MM.1S (cell line): ENCODE measurements around the gene MPRIP.

Source experiments
- DNase-seq: peaks from one replicate; pipeline ENCODE4 v3.0.0-alpha.2; 2015
- H2AFZ ChIP-seq: fragments of 300-600 bp; sonication (generic); 2 replicates; pipeline ENCODE4 v1.6.0; 2016; ENCODE audit warnings: antibody characterized with exemption, low read length
- H3F3A ChIP-seq: fragments of 300-600 bp; sonication (generic); 2 replicates; pipeline ENCODE4 v1.6.1; 2016; ENCODE audit warnings: mild to moderate bottlenecking, antibody characterized with exemption, low read length, moderate library complexity, mixed read lengths; ENCODE audit not compliant: insufficient read depth
- H3K27ac ChIP-seq: fragments of 300-600 bp; sonication (generic); 2 replicates; pipeline ENCODE4 v1.5.1; 2016; ENCODE audit warnings: mild to moderate bottlenecking, low read length
- H3K27me3 ChIP-seq: fragments of 300-600 bp; sonication (generic); replicated peaks from 2 replicates; pipeline ENCODE4 v1.6.0; 2016; ENCODE audit warnings: low read length; ENCODE audit not compliant: insufficient read depth
- H3K36me3 ChIP-seq: fragments of 300-600 bp; sonication (generic); replicated peaks from 2 replicates; pipeline ENCODE4 v1.6.1; 2016; ENCODE audit warnings: mild to moderate bottlenecking, low read length, mixed read lengths; ENCODE audit not compliant: insufficient read depth
- H3K4me1 ChIP-seq: fragments of 300-600 bp; sonication (generic); 2 replicates; pipeline ENCODE4 v1.6.1; 2016; ENCODE audit warnings: low read length, mixed read lengths
- H3K4me2 ChIP-seq: fragments of 300-600 bp; sonication (generic); 2 replicates; pipeline ENCODE4 v1.6.0; 2016; ENCODE audit warnings: low read depth, low read length
- H3K4me3 ChIP-seq: fragments of 300-600 bp; sonication (generic); 2 replicates; pipeline ENCODE4 v1.5.1; 2016; ENCODE audit warnings: low read length, mixed read lengths
- H3K79me2 ChIP-seq: fragments of 300-600 bp; sonication (generic); 2 replicates; pipeline ENCODE4 v1.6.1; 2016; ENCODE audit warnings: mixed run types, low read length, mixed read lengths
- H3K9ac ChIP-seq: fragments of 300-600 bp; sonication (generic); 2 replicates; pipeline ENCODE4 v1.6.1; 2016; ENCODE audit warnings: low read length, mixed read lengths
- H3K9me2 ChIP-seq: fragments of 300-600 bp; sonication (generic); replicated peaks from 2 replicates; pipeline ENCODE4 v1.6.1; 2016; ENCODE audit warnings: mild to moderate bottlenecking, low read length, mixed read lengths; ENCODE audit not compliant: insufficient read depth
- H3K9me3 ChIP-seq: fragments of 300-600 bp; sonication (generic); replicated peaks from 2 replicates; pipeline ENCODE4 v1.6.1; 2016; ENCODE audit warnings: mild to moderate bottlenecking, low read length, mixed read lengths; ENCODE audit not compliant: insufficient read depth
- H4K20me1 ChIP-seq: fragments of 300-600 bp; sonication (generic); 2 replicates; pipeline ENCODE4 v1.6.1; 2016; ENCODE audit warnings: mild to moderate bottlenecking, low read length, moderate library complexity, mixed read lengths; ENCODE audit not compliant: insufficient read depth
- EZH2 ChIP-seq: fragments of 300-600 bp; sonication (generic); optimal IDR thresholded peaks from 2 replicates; pipeline ENCODE3; 2017; ENCODE audit warnings: low read depth, mild to moderate bottlenecking, antibody characterized with exemption, low read length, mixed read lengths
- EZH2phosphoT487 ChIP-seq: fragments of 300-600 bp; sonication (generic); IDR thresholded peaks from 2 replicates; pipeline ENCODE4 v1.6.1; 2018; ENCODE audit warnings: antibody characterized with exemption, low read length
- TF ChIP-seq, protein P1 (sequence below): fragments of 300-600 bp; sonication (generic); IDR thresholded peaks from 2 replicates; pipeline ENCODE4 v1.5.1; 2016; ENCODE audit warnings: antibody characterized with exemption, low read length, mixed read lengths

The MPRIP gene

GRCh38 chr17:17127730-17128291, 85.6 kb downstream of the MPRIP start:
- H2AFZ ChIP-seq = no peak overlapping the region
- no peaks in the 10 kb centered on the region for H3K27me3 ChIP-seq
- H3K9ac ChIP-seq = no peak overlapping the region
- peaks cover 40% of the 10 kb centered on the region for H3K79me2 ChIP-seq
- H3K4me3 ChIP-seq = no peak overlapping the region
- H3K4me2 ChIP-seq = no peak overlapping the region
- H3K9me2 ChIP-seq = no peaks in the 10 kb centered on the region
- H3F3A ChIP-seq = no peaks in the 10 kb centered on the region
- H3K4me1 ChIP-seq = peaks cover 14% of the 10 kb centered on the region
- H3K27ac ChIP-seq = no peak overlapping the region
- no peak for DNase-seq
- H3K9me3 ChIP-seq = no peaks in the 10 kb centered on the region
- H3K36me3 ChIP-seq = no peaks in the 10 kb centered on the region
- no peak for TF ChIP-seq EZH2phosphoT487
- TF ChIP-seq, protein P1, sequence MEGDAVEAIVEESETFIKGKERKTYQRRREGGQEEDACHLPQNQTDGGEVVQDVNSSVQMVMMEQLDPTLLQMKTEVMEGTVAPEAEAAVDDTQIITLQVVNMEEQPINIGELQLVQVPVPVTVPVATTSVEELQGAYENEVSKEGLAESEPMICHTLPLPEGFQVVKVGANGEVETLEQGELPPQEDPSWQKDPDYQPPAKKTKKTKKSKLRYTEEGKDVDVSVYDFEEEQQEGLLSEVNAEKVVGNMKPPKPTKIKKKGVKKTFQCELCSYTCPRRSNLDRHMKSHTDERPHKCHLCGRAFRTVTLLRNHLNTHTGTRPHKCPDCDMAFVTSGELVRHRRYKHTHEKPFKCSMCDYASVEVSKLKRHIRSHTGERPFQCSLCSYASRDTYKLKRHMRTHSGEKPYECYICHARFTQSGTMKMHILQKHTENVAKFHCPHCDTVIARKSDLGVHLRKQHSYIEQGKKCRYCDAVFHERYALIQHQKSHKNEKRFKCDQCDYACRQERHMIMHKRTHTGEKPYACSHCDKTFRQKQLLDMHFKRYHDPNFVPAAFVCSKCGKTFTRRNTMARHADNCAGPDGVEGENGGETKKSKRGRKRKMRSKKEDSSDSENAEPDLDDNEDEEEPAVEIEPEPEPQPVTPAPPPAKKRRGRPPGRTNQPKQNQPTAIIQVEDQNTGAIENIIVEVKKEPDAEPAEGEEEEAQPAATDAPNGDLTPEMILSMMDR = no peak
- H4K20me1 ChIP-seq = no peaks in the 10 kb centered on the region; the same call in none of the 2 replicates

DNA sequence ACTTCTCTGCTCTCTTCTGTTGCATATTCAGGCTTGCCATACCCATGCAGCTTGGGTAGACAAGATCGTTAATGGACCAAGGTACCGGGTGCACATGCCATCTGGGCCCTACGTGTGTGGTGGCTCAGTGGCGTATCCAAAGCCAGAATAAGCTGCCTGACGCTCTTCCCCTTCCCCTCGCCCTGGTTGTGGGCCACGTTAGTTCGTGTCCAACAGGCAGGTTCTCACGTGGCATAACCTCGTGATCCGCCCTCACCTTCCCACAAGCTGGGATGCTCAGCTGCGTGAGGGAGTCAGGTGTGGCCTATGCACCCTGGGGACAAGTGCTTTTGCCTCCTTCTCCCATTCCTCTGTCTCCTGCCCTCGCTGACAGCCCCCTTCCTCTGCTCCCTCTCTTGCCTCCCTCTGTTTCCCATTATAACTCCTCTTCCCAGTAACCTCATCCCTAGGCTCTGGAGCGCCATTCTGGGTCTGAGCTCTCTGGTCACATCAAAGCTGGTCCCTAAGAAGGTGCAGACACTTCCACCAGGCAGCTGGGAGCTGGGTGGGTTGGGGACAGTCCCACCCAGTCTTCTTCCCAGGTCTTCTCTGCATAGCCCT, 86.3 kb downstream of the MPRIP start:
- TF ChIP-seq EZH2phosphoT487 (no peak), EZH2 (no peak)
- TF ChIP-seq, protein P1 = no peak
- Histone ChIP-seq H3K27ac (no peak overlapping the region), H3K4me3 (no peak overlapping the region), H2AFZ (no peak overlapping the region), H3K4me1 (peaks cover 14% of the 10 kb centered on the region), H3F3A (no peaks in the 10 kb centered on the region), H3K9ac (no peak overlapping the region), H3K9me3 (no peaks in the 10 kb centered on the region), H3K79me2 (peaks cover 34% of the 10 kb centered on the region), H3K36me3 (no peaks in the 10 kb centered on the region), H3K4me2 (no peak overlapping the region), H4K20me1 (no peaks in the 10 kb centered on the region; the same call in none of the 2 replicates), H3K27me3 (no peaks in the 10 kb centered on the region), H3K9me2 (no peaks in the 10 kb centered on the region)
- no peak for DNase-seq

GRCh38 chr17:17129466-17129865, 87.2 kb downstream of the MPRIP start:
- H3K27ac ChIP-seq = no peak overlapping the region
- no peak for TF ChIP-seq EZH2phosphoT487

More at GRCh38 chr17:17129466-17129865, 87.2 kb downstream of the MPRIP start:
- Histone ChIP-seq H3K9me3 (no peaks in the 10 kb centered on the region), H4K20me1 (no peaks in the 10 kb centered on the region; the same call in none of the 2 replicates), H3K4me3 (no peak overlapping the region), H3K27me3 (no peaks in the 10 kb centered on the region), H3K79me2 (peaks cover 25% of the 10 kb centered on the region), H3K9ac (no peak overlapping the region), H3K9me2 (no peaks in the 10 kb centered on the region), H3K4me2 (no peak overlapping the region), H3K36me3 (no peaks in the 10 kb centered on the region), H3K4me1 (peaks cover 14% of the 10 kb centered on the region), H3F3A (no peaks in the 10 kb centered on the region), H2AFZ (no peak overlapping the region)
- no peak for DNase-seq
